NCI-H524 (cell line): ENCODE data around the gene MLN.

Experiments used
- DNase-seq, 2 experiments: peaks; one replicate each; lab custom pipeline; 2025; lab: John Stamatoyannopoulos, UW

Gene MLN, protein sequence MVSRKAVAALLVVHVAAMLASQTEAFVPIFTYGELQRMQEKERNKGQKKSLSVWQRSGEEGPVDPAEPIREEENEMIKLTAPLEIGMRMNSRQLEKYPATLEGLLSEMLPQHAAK

DNA sequence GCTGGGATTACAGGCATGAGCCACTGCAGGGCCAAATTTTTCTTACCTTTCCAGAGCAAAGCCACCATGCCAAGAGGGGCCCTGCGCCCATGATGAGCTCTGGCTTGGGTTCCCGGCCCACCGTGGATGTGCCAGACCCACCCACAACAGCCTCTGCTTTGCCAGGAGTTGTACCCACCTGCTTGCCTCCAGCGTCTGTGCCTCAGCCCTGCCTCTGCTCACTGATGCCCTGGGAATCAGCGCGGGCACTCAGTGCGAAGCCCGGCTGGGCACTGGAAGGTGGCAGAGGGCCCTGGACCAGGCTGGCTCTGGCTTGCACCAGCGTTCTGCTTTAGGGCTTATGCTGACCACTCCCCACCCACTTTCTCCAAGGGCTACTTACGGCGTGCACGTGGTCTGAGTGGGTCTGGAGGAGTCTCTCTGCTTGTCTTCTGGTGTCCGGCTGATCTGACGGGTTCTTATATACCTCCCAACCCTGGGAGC is at the start of gene MLN:
Gene MLN (minus strand): TSS at position 433 of the 483 bp plus-strand sequence. CDS start 2,840 bp downstream, outside the sequence.
- no peak for DNase-seq

DNA sequence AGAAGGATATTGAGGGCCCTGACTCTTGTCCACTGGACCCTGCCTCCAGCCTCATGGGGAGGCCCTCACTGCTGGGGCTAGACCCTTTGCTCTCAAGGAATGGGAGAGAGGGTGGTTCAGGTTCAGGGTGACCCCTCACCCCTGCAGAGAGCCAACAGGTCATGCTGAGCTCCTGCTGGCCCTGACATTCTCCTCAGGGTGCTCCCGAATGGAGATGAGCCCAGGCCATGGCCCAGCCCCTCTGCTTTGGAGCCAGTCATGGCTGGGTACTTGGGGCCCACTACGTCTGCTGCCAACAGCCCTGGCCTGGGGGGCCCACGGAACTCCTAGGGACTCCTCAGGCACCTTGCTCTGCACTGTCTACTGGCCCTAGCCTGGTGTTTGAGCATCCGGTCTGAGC is 49.2 kb upstream of the MLN start:
- DNase-seq = no peak

DNA sequence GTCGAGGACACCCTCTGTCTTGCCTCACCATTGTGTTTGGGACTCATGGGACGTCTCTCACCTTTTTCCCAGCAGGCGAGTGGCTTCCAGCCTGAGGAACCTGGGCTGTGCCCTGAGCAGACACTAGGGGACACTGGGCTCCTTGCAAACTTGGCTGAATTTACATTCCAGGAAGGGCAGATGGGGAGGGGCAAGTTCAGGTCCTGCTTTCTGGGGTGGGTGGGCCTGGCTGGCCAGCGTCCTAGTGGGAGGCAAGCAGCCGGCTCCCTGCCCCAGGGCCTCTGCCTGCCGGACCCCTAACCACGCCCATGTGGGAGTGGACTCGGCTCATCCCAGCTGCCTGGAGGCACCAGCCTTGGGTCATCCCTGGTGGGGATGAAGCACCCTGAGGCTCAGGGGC is 48.2 kb upstream of the MLN start:
- peak; percentile 69 to 78 for DNase-seq

DNA sequence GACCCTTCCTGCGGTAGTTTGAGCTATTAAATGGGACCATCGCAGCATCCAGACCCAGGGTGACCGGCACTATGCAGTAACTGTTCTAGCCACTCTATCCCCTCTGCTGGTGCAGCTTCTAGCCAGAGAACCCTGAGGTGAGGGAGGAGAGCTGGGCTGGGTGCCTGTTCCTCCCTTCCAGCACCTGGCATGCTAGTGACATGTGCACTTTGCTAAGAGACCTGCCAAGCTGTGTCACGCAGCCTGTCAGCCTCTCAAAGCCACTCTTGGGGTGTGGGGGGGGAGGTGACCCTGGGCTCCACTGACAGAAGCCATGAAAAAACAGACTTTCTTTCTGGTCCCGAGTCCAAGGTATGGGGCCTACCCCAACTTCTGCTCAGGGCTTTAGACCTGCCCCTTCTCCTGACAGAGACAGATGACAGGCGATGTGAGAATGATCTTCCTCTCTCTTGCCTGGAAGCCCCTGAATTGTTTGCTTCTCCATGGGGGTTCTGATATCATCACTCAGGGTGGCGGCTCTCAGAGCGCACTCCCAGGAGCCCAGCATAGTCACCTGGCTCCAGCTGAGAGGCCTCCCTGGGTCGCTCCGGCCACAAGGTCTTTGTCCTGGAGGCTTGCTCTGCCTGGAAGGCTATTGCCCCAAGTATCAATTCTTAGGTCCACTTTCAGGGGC is 47.2 kb upstream of the MLN start:
- DNase-seq = peak in 1 of 2 experiments; percentile 65

DNA sequence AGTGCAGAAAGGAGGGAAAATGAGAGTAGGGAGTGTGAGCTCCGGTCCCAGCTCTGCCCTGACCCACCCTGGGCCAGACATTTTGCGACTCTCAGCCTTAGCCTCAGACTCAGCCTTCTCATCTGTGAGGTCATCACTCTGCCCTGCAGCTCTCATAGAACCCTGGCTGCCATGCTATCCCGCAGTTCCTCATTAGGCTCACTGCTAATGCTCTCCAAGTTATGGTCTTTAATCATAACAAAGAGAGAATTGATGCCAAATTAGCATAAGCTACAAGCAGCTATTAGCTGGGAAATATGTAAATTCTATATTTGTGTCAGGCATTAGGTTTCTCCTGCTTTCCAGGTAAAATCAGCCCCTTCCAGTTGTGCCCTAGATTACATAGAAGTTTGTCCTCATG is 46.5 kb upstream of the MLN start:
- DNase-seq = no peak

DNA sequence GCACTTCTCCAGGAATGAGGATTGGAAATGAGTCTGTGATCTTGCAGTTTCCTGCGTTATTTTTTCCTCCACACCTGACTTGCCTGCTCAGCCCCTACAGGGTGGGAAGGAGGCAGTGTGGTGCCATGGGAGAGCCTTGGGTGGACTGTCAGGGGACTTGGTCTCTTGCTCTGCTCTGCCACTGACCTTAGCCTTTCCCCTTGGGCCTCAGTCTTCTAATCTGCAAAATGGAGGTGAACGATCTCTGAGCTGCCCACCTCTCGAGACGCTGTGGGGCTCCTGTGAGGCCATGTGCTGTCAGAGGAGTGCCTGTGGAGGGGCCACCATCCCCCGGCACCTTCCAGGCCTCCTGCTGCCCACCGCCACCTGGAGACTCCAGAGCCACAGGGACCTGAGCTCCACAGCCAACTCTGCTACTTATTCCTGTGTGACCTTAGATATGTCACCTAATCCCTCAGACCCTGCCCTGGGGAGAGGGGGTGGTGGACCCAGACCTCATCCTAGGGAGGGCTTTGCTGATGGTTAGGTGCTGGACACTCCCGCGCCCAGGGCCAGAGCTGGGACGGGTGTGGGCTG is 45.8 kb upstream of the MLN start:
- no peak for DNase-seq

DNA sequence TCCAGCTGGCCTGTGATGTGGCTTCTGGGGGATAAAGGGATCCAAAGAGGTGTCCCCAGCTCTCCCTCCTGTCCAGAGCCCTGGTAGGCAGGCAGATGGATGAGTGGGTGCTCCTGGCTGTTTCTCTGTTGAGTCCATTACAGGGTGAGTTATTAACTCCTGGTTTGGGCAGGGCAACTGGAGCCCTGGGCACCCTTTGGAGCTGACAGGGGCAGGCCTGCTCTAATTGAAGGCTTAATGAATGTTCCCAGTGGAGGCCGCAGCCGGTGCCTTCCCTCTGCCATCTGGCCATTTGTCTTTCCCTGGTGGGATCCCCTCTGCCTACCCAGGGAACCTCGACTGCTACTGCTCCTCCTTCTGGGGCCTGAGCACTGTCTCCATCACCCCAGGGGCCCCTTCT is 44.7 kb upstream of the MLN start:
- peak; percentile 96 to 97 for DNase-seq

DNA sequence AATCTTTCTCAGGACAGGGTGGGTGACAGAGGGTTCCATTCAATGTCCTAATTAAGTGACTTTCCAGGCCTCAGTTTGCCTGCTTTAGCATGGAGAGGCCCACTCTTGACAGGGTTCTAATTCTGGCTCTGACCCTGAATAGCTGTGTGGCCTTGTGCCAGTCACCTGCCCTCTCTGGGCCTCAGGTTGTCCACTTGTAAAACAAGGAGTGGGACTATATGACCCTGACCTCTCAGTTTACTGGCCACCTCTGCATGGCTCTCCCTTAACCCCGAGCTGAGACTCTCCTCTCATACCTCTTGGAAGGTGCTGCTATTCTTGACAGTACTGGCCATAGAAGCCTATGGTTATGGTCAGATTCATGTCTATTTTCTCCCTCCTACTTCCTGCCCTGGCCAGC is 44.1 kb upstream of the MLN start:
- no peak for DNase-seq

DNA sequence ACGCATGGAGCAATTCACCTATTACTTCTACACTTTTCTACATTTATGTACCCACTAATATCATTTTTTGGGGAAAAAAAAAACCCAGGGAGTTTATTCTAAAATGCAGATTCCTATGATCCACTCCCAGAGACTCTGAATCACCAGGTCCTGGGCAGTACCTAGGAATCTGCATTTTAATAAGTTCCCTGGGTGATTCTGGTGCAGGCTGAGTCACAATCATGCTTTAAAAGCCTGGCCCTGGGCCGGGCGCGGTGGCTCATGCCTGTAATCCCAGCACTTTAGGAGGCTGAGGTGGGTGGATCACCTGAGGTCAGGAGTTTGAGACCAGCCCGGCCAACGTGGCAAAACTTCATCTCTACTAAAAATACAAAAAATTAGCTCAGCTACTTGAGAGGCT is 43.3 kb upstream of the MLN start:
- DNase-seq = no peak

DNA sequence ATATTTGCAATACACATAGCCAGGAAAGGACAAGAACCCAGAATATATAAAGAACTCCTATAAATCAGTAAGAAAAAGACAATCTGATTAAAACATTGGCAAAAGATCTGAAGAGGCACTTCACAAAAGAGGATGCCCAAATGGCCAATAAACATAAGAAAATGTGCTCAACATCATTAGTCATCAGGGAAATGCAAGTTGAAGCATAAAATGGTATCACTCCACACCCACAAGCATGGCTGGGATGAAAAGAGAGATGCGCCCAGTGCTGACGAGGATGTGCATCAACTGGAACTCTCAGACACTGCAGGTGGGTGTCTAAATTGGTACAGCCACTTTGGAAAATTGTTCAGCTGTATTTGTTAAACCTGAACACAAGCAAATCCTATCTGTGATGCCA is 42.4 kb upstream of the MLN start:
- DNase-seq = peak in 1 of 2 experiments; percentile 21

DNA sequence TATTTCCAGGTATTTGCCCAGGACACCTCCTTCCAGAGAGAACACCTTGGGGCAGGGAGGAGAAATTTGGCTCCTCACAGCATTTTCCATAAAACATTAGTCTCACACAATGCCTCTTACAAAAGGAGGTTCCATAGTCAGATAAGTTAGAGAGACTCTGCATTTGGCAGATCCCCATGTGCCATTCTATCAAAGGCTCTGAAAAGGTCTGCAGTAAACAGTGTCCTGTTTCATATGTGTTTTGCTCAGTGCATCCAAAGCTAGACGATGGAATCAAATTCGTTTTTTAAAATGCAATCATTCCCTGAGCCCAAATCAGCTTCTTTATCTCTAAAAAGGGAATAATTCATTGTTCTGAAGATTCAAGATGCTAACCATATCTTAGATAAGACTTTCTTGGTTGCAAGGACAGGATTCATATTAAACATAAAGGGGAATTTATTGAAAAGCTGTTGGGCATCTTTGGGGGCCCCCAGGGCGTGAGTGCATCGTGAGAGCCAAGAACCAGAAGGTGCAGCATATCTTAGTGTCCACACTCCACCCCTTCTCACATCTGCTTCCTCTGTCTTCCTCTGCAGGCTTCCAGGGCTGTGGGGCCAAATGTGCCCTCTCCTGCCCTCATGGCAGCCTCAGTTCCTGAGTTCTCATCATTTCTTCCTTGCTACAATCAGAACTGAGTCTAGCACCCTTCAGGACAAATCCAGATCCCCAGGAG is 41.4 kb upstream of the MLN start:
- no peak for DNase-seq

DNA sequence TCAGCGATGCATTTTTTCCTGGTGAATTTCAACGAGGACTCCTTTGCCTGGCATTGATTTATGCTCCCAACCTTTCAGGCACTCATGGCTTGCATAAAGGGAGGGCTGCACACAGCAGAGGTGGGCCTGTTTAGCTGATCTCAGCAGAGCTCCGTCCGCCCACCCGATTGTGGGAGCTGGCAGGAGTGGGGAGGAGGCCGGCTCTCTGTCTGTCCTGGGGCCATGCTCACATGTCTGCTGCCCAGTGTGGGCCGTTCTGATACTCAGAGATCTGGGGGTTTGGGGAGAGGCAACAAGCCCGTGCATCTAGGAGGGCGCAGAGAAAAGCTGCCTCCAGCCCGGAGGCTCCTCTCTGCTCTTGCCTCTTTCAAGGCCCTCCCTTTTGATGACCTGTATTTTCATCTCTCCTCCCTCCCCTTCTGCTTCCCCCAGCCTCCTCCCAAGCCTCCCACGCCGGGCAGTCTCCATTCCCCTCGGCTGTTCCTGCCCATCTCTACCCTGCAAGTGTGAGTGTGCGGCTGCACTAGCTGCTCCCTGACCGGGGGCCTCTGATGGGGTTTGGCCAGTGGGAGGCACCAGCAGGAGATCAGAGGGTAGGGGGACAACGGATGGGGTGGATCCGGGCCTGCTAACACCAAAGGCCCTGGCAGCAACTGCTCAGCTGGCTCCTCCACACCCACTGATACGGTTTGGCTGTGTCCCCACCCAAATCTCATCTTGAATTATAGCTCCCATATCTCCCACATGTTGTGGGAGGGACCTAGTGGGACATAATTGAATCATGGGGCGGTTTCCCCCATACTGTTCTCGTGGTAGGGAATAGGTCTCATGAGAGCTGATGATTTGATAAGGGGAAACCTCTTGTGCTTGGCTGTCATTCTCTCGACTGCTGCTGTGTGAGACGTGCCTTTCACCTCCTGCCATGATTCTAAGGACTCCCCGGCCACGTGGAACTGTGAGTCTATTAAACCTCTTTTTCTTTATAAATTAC is 39.6 kb upstream of the MLN start:
- DNase-seq = no peak

DNA sequence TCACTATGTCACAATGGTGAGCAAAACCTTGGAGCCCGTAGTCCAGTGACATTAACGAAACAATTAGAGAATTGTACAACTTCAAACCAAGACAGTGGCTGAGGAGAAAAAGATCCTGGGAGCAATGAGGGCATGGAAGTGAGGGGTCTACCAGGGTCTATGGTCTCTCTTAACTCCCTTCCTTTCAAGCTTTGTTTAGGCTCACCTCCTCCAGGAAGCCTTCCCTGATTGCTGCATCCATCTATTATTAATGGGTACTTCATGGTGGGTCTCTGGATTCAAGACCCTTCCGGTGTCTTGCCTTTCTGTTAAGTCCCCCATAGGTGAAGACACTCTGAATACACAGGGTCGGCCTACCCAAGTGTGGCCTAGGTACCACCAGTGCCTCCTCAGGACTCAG is 38.1 kb upstream of the MLN start:
- no peak for DNase-seq

DNA sequence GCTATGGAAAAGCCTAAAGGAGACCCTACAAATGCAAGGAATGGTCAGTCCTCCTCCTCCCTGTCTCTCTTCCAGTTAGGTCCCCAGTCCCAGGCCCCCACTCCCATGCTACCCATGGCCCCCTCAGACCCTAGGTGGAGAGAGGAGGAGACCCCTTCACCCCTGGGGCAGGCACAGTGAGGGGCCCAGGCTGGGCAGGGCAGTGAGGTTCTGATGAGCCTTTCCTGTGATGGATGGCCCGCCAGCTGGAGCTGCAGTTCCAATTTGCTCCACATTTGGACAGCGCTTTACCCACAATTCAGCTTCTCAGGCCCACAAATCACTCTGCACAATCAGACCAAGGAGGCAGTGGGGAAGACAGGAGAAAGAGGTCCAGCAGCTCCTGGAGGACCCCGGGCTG is 37.3 kb upstream of the MLN start:
- DNase-seq = no peak

DNA sequence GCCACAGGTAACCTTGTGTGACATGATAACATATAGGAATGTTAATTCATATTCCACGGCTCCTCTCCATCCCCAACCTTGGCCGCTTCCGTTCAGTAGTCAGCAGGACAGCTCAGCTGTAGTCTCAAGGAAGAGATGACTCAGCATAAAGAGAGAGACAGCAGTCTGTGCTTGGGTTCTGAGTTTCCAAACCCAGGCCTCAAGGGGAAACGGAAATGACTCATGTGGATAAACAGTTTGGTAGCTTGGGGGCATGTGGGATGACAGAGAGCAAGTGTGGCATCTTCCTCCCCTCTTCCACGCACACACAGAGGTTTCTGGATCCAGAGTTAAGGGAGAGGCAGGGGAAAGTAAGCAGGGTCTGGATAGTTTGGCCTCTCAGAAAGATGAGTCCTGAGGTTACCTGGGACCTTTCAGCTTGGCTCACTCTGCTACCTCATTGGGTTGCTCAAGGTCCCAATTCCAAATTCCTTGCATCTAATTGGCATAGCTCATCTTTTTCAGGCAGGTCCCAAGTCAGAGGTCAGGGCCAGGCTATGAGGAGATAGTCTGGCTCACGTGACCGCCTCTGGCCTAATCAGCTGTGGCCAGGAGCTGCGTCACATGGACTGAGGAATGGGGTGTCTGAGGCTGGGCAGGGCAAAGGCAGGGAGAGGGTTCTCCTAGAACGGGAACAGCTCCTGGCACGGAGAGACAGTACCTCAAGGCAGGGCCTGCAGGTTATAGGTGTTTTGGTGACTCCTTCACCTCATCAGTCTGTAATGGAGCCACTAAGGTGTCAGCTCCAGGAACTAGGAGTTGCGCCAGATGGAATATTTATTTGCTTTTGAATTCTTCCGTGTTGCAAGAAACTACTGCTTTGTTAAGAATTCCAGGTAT is 36.5 kb upstream of the MLN start:
- peak; percentile 15 to 53 for DNase-seq

DNA sequence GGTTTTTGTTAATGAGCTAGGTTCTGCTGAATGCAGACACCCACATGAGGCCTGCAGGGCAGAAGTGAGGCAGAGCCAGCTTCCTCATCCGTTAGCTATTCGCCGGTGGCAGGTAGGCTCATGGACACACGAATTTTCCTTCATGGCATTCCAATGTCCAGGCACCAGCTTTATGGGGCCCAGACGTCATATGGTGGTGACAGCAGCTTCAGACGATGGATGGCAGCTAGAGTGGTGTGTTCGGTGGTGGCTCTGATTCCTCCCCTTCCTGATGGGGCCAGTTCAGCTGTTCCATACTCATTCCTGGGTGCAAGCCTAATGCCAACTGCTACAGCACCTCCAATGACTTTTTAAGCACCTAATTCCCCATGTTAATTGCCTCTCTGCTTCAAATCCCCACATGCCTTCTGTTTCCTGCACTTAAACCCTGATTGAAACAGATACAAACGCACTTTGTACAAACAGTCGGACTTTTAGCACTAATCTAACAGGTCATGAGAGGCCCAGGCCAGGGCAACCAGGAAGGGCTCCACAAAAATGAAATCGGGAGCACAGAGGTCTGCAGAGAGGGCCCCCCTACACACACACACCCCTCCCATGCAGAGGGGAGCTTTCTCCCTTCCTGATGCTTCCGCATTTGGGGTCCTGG is 35.7 kb upstream of the MLN start:
- DNase-seq = peak; percentile 92 to 98

DNA sequence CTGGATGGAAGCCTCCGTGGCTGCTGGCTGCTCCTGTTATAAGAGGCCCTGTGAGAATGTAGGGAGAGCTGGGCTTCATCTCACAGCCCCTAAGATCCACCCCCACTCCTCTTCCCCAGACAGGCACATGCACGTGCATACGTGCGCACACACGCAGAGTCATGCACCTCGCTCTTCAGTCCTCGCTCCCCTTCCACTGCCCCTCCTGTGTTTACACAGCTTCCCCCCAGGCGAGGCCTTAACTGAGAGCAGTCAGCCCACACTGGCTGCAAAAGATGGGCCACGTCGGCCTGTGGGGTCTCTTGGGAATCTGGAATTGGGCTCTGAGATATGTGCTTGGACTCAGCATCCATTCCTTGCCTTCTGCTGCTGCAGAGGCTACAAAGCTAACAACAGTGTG is 35.2 kb upstream of the MLN start:
- DNase-seq = peak in 1 of 2 experiments; percentile 54

DNA sequence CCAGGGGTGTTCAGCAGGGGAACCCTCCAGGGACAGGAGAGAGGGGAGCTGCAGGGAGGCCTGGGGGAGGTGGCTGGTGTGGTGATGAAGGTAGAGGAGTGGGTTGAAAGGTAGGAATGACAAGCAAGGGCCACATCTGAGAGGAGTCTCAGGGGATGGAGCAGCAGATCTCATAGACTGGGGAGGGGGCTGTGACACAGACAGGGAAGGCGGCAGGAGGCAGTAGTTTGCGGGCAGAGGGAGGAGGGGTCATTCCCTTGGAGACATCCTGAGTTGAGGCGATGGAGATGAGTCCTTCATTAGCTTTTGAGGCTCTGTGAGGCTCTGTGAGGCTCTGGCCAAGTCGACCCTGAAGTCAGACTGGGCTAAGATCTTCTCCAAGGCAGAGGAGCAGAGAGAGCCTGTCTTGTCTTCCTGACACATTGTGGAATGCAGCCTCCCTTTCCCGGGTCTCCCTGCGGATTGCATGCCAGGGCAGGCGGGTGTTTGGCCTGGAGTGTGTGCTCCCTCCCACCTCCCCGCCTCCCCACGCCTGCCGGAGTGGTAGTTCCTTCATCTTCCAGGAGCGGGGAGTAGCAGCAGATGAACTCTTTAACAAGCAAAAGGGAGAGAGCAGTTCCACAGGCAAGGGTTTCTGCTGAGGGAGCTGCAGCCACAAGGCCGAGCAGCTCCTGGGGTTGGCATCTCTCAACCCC is 34.3 kb upstream of the MLN start:
- DNase-seq = peak in 1 of 2 experiments; percentile 32

DNA sequence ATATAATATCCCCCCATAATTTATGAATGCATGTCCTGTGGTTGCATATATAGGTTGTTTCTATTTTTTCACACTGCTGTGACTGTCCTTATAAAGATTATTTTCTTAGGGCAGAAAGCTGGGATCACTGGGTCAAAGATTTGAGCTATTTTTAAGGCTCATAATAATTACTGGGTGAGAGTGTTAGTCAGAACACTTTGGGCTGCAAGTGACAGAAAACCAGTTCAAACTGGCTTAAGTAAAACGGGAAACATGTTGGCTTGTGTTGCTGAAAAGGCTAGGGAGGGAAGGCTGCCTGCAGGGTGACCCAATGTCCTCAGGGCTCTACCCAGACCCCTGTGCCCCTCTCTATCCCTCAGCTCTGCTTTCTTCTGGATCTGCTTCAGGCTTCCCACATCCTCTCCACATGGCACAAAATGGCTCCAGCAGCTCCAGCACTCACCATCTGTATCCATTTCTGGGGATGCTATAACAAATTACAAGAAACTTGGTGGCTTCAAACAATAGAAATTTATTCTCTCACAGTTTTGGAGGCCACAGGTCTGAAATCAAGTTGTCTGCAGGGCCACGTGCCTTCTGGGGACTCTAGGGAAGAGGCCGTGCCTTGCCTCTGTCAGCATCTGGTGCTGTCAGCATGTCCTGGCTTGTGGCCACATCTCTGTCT is 33.1 kb upstream of the MLN start:
- no peak for DNase-seq
